ENCODE results near the gene B9D2. TPM values are rescaled to one million over a fixed set of nuclear protein-coding genes. Genes with fewer than 3 reads are reported as not detected.

Gene B9D2
- total and polyA plus RNA-seq, 2 experiments from 2014 or later = 2.7 to 7.4 TPM

DNA sequence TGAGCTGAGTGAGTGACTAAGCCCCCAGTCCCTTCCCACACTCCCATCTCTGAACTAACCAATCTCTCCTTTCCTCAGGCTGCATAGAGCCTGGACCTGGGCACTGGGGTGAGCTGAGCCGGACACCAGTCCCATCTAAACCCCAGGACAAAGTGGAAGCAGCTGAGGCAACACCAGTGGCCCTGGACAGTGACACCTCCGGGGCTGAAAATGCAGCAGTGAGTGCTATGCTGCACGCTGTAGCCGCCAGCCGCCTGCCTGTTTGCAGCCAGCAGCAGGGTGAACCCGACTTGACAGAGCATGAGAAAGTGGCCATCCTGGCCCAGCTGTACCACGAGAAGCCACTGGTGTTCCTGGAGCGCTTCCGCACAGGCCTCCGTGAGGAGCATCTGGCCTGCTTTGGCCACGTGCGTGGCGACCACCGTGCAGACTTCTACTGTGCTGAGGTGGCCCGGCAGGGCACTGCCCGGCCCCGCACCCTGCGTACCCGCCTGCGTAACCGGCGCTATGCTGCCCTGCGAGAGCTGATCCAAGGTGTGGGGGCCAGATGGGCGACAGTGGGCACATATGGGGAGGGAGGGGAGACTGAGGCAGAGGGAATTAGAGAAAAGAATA lies 47.5 kb downstream of the B9D2 start:
- no peak overlapping the region for H3K4me3 ChIP-seq
- no peak for TF ChIP-seq ZNF114 (CRISPR knock-in tag; IDR thresholded peaks at IDR 0.05)
- TF ChIP-seq REST (IDR thresholded peaks at IDR 0.05; ENCODE audit: unreplicated experiment) = no peak
- no peak for TF ChIP-seq CREB1 (CRISPR knock-in tag; IDR thresholded peaks at IDR 0.05; ENCODE audit: low read depth)
- TF ChIP-seq EZH2phosphoT487 (IDR thresholded peaks at IDR 0.05; ENCODE audit: unreplicated experiment) = no peak
- TF ChIP-seq NANOG (IDR thresholded peaks at IDR 0.05; ENCODE audit: borderline replicate concordance) = no peak
- TF ChIP-seq STAT1 (IDR thresholded peaks at IDR 0.05; ENCODE audit: unreplicated experiment) = no peak
- no peak for TF ChIP-seq JUNB (IDR thresholded peaks at IDR 0.05; ENCODE audit: unreplicated experiment)
- no peak for TF ChIP-seq ETS1 (IDR thresholded peaks at IDR 0.05)
- no peak for TF ChIP-seq ZNF331 (CRISPR knock-in tag; IDR thresholded peaks at IDR 0.05; ENCODE audit: low read depth)
- TF ChIP-seq EZH2 (IDR thresholded peaks at IDR 0.05; ENCODE audit: low read depth, unreplicated experiment) = no peak
- no peak for TF ChIP-seq POLR2AphosphoS5 (IDR thresholded peaks at IDR 0.05; ENCODE audit: low read depth)
- TF ChIP-seq, protein P1, sequence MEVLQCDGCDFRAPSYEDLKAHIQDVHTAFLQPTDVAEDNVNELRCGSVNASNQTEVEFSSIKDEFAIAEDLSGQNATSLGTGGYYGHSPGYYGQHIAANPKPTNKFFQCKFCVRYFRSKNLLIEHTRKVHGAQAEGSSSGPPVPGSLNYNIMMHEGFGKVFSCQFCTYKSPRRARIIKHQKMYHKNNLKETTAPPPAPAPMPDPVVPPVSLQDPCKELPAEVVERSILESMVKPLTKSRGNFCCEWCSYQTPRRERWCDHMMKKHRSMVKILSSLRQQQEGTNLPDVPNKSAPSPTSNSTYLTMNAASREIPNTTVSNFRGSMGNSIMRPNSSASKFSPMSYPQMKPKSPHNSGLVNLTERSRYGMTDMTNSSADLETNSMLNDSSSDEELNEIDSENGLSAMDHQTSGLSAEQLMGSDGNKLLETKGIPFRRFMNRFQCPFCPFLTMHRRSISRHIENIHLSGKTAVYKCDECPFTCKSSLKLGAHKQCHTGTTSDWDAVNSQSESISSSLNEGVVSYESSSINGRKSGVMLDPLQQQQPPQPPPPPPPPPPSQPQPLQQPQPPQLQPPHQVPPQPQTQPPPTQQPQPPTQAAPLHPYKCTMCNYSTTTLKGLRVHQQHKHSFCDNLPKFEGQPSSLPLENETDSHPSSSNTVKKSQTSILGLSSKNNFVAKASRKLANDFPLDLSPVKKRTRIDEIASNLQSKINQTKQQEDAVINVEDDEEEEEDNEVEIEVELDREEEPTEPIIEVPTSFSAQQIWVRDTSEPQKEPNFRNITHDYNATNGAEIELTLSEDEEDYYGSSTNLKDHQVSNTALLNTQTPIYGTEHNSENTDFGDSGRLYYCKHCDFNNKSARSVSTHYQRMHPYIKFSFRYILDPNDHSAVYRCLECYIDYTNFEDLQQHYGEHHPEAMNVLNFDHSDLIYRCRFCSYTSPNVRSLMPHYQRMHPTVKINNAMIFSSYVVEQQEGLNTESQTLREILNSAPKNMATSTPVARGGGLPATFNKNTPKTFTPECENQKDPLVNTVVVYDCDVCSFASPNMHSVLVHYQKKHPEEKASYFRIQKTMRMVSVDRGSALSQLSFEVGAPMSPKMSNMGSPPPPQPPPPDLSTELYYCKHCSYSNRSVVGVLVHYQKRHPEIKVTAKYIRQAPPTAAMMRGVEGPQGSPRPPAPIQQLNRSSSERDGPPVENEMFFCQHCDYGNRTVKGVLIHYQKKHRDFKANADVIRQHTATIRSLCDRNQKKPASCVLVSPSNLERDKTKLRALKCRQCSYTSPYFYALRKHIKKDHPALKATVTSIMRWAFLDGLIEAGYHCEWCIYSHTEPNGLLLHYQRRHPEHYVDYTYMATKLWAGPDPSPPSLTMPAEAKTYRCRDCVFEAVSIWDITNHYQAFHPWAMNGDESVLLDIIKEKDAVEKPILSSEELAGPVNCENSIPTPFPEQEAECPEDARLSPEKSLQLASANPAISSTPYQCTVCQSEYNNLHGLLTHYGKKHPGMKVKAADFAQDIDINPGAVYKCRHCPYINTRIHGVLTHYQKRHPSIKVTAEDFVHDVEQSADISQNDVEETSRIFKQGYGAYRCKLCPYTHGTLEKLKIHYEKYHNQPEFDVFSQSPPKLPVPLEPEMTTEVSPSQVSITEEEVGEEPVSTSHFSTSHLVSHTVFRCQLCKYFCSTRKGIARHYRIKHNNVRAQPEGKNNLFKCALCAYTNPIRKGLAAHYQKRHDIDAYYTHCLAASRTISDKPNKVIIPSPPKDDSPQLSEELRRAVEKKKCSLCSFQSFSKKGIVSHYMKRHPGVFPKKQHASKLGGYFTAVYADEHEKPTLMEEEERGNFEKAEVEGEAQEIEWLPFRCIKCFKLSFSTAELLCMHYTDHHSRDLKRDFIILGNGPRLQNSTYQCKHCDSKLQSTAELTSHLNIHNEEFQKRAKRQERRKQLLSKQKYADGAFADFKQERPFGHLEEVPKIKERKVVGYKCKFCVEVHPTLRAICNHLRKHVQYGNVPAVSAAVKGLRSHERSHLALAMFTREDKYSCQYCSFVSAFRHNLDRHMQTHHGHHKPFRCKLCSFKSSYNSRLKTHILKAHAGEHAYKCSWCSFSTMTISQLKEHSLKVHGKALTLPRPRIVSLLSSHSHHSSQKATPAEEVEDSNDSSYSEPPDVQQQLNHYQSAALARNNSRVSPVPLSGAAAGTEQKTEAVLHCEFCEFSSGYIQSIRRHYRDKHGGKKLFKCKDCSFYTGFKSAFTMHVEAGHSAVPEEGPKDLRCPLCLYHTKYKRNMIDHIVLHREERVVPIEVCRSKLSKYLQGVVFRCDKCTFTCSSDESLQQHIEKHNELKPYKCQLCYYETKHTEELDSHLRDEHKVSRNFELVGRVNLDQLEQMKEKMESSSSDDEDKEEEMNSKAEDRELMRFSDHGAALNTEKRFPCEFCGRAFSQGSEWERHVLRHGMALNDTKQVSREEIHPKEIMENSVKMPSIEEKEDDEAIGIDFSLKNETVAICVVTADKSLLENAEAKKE (CRISPR knock-in tag; IDR thresholded peaks at IDR 0.05) = no peak
- TF ChIP-seq, protein P2, sequence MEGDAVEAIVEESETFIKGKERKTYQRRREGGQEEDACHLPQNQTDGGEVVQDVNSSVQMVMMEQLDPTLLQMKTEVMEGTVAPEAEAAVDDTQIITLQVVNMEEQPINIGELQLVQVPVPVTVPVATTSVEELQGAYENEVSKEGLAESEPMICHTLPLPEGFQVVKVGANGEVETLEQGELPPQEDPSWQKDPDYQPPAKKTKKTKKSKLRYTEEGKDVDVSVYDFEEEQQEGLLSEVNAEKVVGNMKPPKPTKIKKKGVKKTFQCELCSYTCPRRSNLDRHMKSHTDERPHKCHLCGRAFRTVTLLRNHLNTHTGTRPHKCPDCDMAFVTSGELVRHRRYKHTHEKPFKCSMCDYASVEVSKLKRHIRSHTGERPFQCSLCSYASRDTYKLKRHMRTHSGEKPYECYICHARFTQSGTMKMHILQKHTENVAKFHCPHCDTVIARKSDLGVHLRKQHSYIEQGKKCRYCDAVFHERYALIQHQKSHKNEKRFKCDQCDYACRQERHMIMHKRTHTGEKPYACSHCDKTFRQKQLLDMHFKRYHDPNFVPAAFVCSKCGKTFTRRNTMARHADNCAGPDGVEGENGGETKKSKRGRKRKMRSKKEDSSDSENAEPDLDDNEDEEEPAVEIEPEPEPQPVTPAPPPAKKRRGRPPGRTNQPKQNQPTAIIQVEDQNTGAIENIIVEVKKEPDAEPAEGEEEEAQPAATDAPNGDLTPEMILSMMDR (conservative IDR thresholded peaks at IDR 0.05; ENCODE audit: low read depth in 2 of 2) = no peak
- Mint-ChIP-seq H3K9me3 (no peaks in the 10 kb centered on the region), H3K36me3 (ENCODE audit: low read depth) (peaks cover 55% of the 10 kb centered on the region), H3K27ac (no peak overlapping the region), H3K4me1 (peaks cover 5% of the 10 kb centered on the region), H3K27me3 (ENCODE audit: insufficient read depth, low read depth, poor library complexity) (peaks cover 2% of the 10 kb centered on the region), H3K4me3 (no peak overlapping the region)
- peaks cover 4% of the 10 kb centered on the region; the same call in 1 of the 2 replicates for H3K4me1 ChIP-seq (ENCODE audit: insufficient read depth)
- H3K27ac ChIP-seq (ENCODE audit: low read depth) = no peak overlapping the region
- peaks cover 14% of the 10 kb centered on the region for H3K79me2 ChIP-seq (replicated peaks; ENCODE audit: insufficient read depth)
- H4K20me1 ChIP-seq (replicated peaks; ENCODE audit: insufficient read depth) = no peaks in the 10 kb centered on the region; the same call in 1 of the 2 replicates
- no peak for ATAC-seq
- no peak overlapping the region for H2AFZ ChIP-seq
- DNase-seq (ENCODE audit: low spot score) = no peak
- H3K36me3 ChIP-seq (ENCODE audit: insufficient read depth) = no peaks in the 10 kb centered on the region
- no peak overlapping the region for H3K4me2 ChIP-seq
- 0 out of 2 replicates have a peak, but pooled peaks cover 8% of the 10 kb centered on the region for H3F3A ChIP-seq (replicated peaks; ENCODE audit: low read depth)
- no peaks in the 10 kb centered on the region for H3K27me3 ChIP-seq (ENCODE audit: insufficient read depth)
- no peaks in the 10 kb centered on the region for H3K9me2 ChIP-seq (ENCODE audit: insufficient read depth)
